Uterus (tissue), 4 donors: ENCODE measurements around the gene SOHLH1. TPM values are rescaled to one million over a fixed set of nuclear protein-coding genes. Genes with fewer than 3 reads are reported as not detected.
"Not testable (repeated sequence)": the region's sequence is repeated elsewhere in the genome, so short reads cannot be mapped to it uniquely, and the experiment has no call there.

Experiments used
- DNase-seq, 2 donors: peaks; one replicate each; pipeline ENCODE4 v3.0.0-alpha.2; 2019 to 2020
- H3K27ac ChIP-seq, 2 donors: fragments of 200-600 bp; sonication (generic); 1 replicate in 1 of 2; 2 replicates in 1 of 2; pipeline ENCODE4 v1.5.1; 2016 to 2018
- H3K27me3 ChIP-seq, 2 donors: fragments of 200-600 bp; sonication (generic); one replicate each; pipeline ENCODE4 v1.5.1; 2018 to 2019; ENCODE audit warnings: control low read depth in 1 of 2
- H3K36me3 ChIP-seq, 2 donors: fragments of 200-600 bp; sonication (generic); one replicate each; pipeline ENCODE4 v1.5.1; 2019; ENCODE audit warnings: control low read depth in 1 of 2
- H3K4me1 ChIP-seq, 2 donors: fragments of 200-600 bp; sonication (generic); one replicate each; pipeline ENCODE4 v1.5.1; 2018 to 2019; ENCODE audit warnings: control low read depth in 1 of 2
- H3K4me3 ChIP-seq, 2 donors: fragments of 200-600 bp; sonication (generic); 1 replicate in 1 of 2; 2 replicates in 1 of 2; pipeline ENCODE4 v1.5.1; 2018 to 2019; ENCODE audit warnings: mild to moderate bottlenecking in 1 of 2
- H3K9me3 ChIP-seq, 2 donors: fragments of 200-600 bp; sonication (generic); one replicate each; pipeline ENCODE4 v1.5.1; 2019; ENCODE audit warnings: control low read depth in 1 of 2
- CTCF ChIP-seq, 4 experiments: fragments of 200-600 bp in 2 of 4; fragments of 450-650 bp in 2 of 4; sonication (generic) in 2 of 4; IDR thresholded peaks; one replicate each; pipeline ENCODE4 v1.5.1; 2016 to 2019; ENCODE audit warnings: antibody characterized with exemption in 4 of 4, mild to moderate bottlenecking in 2 of 4, moderate library complexity in 1 of 4
- POLR2A ChIP-seq, 2 donors: fragments of 450-650 bp; IDR thresholded peaks; one replicate each; pipeline ENCODE4 v1.6.1; 2016; ENCODE audit warnings: antibody characterized with exemption in 2 of 2, mild to moderate bottlenecking in 1 of 2, moderate library complexity in 1 of 2
- intact Hi-C: fragments of 100-400 bp; cut with DNase I; formaldehyde crosslinking; loops from one replicate; pipeline ENCODE4 v1.15.1; 2023; ENCODE audit warnings: low total_unique reads
- total RNA-seq, 4 donors: library from RNA; depleted of rRNA in 3 of 4; stranded (reverse); fragments of >200 nt in 3 of 4; gene quantifications; one replicate each; pipeline versions ENCODE4 v1.1.0 to v1.2.4, GENCODE V29; 2014 to 2023
- donor health status: DM: yes; HTN: yes; CAD: no.

Gene SOHLH1
- total RNA-seq, 4 donors from 2014 or later, result not detected

DNA sequence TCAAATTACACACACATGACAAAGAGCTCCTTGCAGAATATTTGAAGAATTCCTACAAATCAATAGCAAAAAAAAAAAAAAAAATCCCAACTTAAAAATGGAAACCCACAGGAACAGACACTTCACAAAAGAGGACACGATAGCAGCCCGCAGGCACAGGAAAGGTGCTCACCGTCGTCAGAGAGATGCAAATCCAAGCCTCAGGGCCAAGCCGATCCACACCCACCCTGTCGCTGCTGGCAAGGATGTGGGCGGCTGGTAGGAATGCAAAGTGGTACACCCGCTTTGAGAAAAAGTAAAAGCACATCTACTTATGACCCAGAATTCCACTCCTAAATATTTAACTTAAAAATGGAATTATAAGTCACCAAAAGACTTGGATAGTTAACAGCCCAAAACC, 25.3 kb downstream of the SOHLH1 start:
- intact Hi-C loops, result no loop called here
- Histone ChIP-seq H3K4me3 (no peak overlapping the region), H3K9me3 (no peaks in the 10 kb centered on the region), H3K27ac (no peak overlapping the region), H3K27me3 (no peaks in the 10 kb centered on the region), H3K4me1 (no peaks in the 10 kb centered on the region), H3K36me3 (no peaks in the 10 kb centered on the region)
- no peak for TF ChIP-seq CTCF (IDR thresholded peaks at IDR 0.05)
- TF ChIP-seq POLR2A (IDR thresholded peaks at IDR 0.05), result no peak
- no peak for DNase-seq

- DNase-seq, intact Hi-C loops, H3K4me3 ChIP-seq, H3K27ac ChIP-seq, H3K27me3 ChIP-seq, H3K4me1 ChIP-seq, H3K36me3 ChIP-seq, H3K9me3 ChIP-seq: not testable (repeated sequence)
These were observed 26.5 kb downstream of the SOHLH1 start for GRCh38 chr9:135672786-135673185.

GRCh38 chr9:135671591-135672041, 27.7 kb downstream of the SOHLH1 start:
- Histone ChIP-seq H3K4me1 (no peaks in the 10 kb centered on the region), H3K4me3 (no peak overlapping the region), H3K36me3 (no peaks in the 10 kb centered on the region), H3K9me3 (no peaks in the 10 kb centered on the region), H3K27me3 (no peaks in the 10 kb centered on the region), H3K27ac (no peak overlapping the region)
- intact Hi-C loops, result no loop called here
- no peak for TF ChIP-seq CTCF (IDR thresholded peaks at IDR 0.05)
- DNase-seq, result no peak

DNA sequence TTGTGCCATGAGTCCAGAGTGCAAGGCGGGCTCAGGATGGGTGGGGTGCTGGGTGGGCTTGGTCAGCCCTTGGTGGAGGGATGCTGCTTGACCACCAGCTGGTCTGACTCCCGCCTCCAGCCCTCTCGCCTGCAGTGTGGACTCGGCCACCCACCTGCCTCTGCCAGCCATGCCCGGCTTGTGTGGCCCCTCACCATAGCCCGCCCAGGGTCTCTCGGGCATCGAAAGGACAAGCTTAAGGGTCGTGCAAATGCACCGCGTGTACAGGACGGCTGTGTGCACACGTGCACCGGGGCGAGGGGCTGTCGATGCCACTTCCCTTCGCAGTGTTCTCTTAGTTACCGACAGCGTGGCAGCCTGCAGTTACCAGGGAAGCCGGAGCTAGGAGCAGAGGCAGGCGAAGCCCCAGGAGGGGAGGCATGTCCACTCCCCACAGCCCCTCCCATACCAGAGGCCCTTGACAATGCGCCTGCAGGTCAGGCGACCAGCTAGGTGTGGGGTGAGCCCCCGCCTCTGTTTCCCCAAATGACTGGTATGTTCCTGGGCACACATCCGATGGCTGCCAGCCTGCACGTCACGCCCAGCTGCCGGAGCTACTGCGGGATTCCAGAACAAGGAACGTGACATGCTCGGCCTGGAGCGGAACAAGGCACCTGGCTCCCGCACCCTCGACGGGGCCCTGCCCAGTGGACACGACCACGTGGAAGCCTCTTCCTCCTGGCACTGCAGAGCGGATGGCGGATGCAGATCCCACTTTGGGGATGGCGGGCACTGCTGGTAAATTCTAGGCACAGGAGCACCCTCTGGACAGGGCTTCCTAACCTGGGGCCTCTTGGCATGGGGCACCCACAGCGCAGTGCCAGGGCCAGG, 28.3 kb downstream of the SOHLH1 start:
- no peaks in the 10 kb centered on the region for H3K9me3 ChIP-seq
- no peaks in the 10 kb centered on the region for H3K36me3 ChIP-seq
- no peaks in the 10 kb centered on the region for H3K4me1 ChIP-seq
- no peak for TF ChIP-seq CTCF (IDR thresholded peaks at IDR 0.05)
- TF ChIP-seq POLR2A (IDR thresholded peaks at IDR 0.05), result no peak
- no peak overlapping the region for H3K27ac ChIP-seq
- intact Hi-C loops, result no loop called here
- no peak for DNase-seq
- no peak overlapping the region for H3K4me3 ChIP-seq
- H3K27me3 ChIP-seq, result no peaks in the 10 kb centered on the region

GRCh38 chr9:135669616-135670285, 29.5 kb downstream of the SOHLH1 start:
- no peak for DNase-seq
- Histone ChIP-seq H3K27me3 (no peaks in the 10 kb centered on the region), H3K4me3 (no peak overlapping the region), H3K4me1 (no peaks in the 10 kb centered on the region), H3K27ac (no peak overlapping the region), H3K9me3 (no peaks in the 10 kb centered on the region), H3K36me3 (no peaks in the 10 kb centered on the region)
- intact Hi-C loops, result no loop called here
- no peak for TF ChIP-seq POLR2A (IDR thresholded peaks at IDR 0.05)
- TF ChIP-seq CTCF (IDR thresholded peaks at IDR 0.05), result no peak

GRCh38 chr9:135669018-135669417, 30.3 kb downstream of the SOHLH1 start:
- H3K27me3 ChIP-seq, result not testable (repeated sequence)

More at GRCh38 chr9:135669018-135669417, 30.3 kb downstream of the SOHLH1 start:
- H3K27ac ChIP-seq, H3K4me1 ChIP-seq, H3K36me3 ChIP-seq, H3K4me3 ChIP-seq, intact Hi-C loops, DNase-seq, H3K9me3 ChIP-seq: not testable (repeated sequence)
